Measurements from ENCODE around the gene ADGRL3. TPM values are rescaled to one million over a fixed set of nuclear protein-coding genes. Genes with fewer than 3 reads are reported as not detected.
"Not testable (repeated sequence)": the region's sequence is repeated elsewhere in the genome, so short reads cannot be mapped to it uniquely, and the experiment has no call there.

Gene ADGRL3
- polyA plus RNA-seq, 1 donor from 2014 or later: not detected

DNA sequence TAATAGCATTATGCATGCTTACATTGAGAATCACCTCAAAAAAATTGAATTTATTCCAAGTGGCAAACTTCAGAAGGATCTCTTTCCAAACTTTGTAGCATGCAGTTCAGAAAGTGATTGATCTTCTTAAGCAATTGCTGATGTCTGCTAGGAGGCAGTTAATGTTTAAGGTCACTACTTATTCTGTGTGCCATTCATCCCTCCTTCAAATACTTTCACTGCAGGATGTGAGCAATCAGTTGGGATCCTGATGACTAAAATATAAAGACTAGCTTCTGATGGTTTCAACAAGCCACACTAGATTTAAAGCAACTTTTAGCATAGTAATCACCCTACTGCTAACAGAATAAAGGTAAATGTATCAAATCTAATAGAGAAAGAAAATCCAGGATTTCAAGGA lies 414.1 kb downstream of the ADGRL3 start:
- Mint-ChIP-seq H3K27ac (no peak overlapping the region), H3K4me3 (no peak overlapping the region), H3K9me3 (peaks cover 0 to 10% (median 3%) of the 10 kb centered on the region in 3 donors), H3K27me3 (no peaks in the 10 kb centered on the region), H3K4me1 (no peaks in the 10 kb centered on the region), H3K36me3 (no peaks in the 10 kb centered on the region)

GRCh38 chr4:61619528-61619927 lies 419.4 kb downstream of the ADGRL3 start:
- Mint-ChIP-seq H3K36me3 (no peaks in the 10 kb centered on the region), H3K9me3 (peaks cover 0 to 10% (median 0%) of the 10 kb centered on the region in 3 donors), H3K4me3 (no peak overlapping the region), H3K27ac (no peak overlapping the region), H3K4me1 (no peaks in the 10 kb centered on the region), H3K27me3 (no peaks in the 10 kb centered on the region)

DNA sequence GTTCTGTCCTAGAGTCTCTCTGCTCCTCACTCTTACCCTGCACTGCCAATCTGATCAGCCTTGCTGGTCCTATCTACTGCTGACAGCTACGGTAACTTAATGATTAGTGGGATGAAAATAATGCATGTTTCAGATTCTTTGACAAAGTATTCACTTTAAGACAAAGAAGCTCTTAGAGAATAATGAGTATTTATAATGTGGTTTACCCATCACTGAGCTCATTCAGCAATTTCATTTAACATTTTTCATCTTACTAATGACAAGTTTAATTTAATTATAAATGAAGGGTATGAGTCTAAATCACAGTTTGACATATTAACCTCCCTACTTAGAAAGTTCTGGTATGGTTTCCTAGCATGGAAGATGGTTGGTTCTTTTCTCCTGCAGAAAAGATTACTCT lies 428.2 kb downstream of the ADGRL3 start:
- H3K9me3 Mint-ChIP-seq: peaks cover 0 to 9% (median 7%) of the 10 kb centered on the region in 3 donors
- no peak overlapping the region for H3K4me3 Mint-ChIP-seq
- no peak overlapping the region for H3K27ac Mint-ChIP-seq
- no peaks in the 10 kb centered on the region for H3K27me3 Mint-ChIP-seq
- no peaks in the 10 kb centered on the region for H3K36me3 Mint-ChIP-seq
- H3K4me1 Mint-ChIP-seq: no peaks in the 10 kb centered on the region

- Mint-ChIP-seq H3K36me3 (no peaks in the 10 kb centered on the region), H3K27ac (no peak overlapping the region), H3K4me3 (no peak overlapping the region), H3K4me1 (no peaks in the 10 kb centered on the region), H3K27me3 (no peaks in the 10 kb centered on the region), H3K9me3 (peaks cover 0 to 9% (median 7%) of the 10 kb centered on the region in 3 donors)
Observed at GRCh38 chr4:61628727-61629126, 428.6 kb downstream of the ADGRL3 start.

DNA sequence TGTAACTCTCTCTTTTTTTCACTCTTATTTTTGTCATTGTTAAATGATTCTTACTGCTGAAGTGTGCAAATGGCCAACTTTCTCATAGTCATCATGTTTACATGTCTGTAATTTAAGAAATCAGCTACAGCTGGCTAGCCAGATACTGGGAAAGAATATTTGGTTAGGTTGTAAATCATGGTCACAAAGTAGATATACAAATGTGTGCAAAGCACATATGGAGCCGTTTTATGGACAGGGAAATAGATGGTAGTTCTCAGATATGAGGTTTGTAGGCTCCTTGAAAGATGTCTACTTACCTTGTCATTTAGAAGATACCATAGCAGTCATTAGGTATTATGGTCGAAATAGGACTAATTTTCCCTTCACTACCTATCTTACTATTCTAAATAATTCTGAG lies 430.4 kb downstream of the ADGRL3 start:
- Mint-ChIP-seq H3K27me3 (no peaks in the 10 kb centered on the region), H3K36me3 (no peaks in the 10 kb centered on the region), H3K27ac (no peak overlapping the region), H3K9me3 (peaks cover 0 to 9% (median 7%) of the 10 kb centered on the region in 3 donors), H3K4me3 (no peak overlapping the region), H3K4me1 (no peaks in the 10 kb centered on the region)

- Mint-ChIP-seq H3K27me3 (no peaks in the 10 kb centered on the region), H3K4me3 (peak overlapping the region in 1 of 4 donors; percentile 9), H3K27ac (no peak overlapping the region), H3K4me1 (no peaks in the 10 kb centered on the region), H3K9me3 (peaks cover 0 to 18% (median 1%) of the 10 kb centered on the region in 3 donors), H3K36me3 (no peaks in the 10 kb centered on the region)
Observed at GRCh38 chr4:61638591-61638990, 438.5 kb downstream of the ADGRL3 start.

DNA sequence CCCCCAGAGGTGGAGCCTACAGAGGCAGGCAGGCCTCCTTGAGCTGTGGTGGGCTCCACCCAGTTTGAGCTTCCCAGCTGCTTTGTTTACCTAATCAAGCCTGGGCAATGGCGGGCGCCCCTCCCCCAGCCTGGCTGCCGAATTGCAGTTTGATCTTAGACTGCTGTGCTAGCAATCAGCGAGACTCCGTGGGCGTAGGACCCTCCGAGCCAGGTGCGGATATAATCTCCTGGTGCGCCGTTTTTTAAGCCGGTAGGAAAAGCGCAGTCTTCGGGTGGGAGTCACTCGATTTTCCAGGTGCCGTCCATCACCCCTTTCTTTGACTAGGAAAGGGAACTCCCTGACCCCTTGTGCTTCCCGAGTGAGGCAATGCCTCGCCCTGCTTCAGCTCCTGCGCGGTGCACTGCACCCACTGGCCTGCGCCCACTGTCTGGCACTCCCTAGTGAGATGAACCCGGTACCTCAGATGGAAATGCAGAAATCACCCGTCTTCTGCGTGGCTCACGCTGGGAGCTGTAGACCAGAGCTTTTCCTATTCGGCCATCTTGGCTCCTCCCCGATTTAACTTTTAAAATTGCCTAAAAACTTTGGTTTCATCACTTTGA lies 446.7 kb downstream of the ADGRL3 start:
- not testable (repeated sequence) for H3K4me3 Mint-ChIP-seq, H3K27me3 Mint-ChIP-seq, H3K27ac Mint-ChIP-seq, H3K4me1 Mint-ChIP-seq, H3K36me3 Mint-ChIP-seq, H3K9me3 Mint-ChIP-seq

GRCh38 chr4:61648264-61648663 lies 448.1 kb downstream of the ADGRL3 start:
- Mint-ChIP-seq H3K27me3 (no peaks in the 10 kb centered on the region), H3K36me3 (no peaks in the 10 kb centered on the region), H3K4me1 (no peaks in the 10 kb centered on the region)

GRCh38 chr4:61657016-61657415 lies 456.9 kb downstream of the ADGRL3 start:
- H3K36me3 Mint-ChIP-seq: no peaks in the 10 kb centered on the region
- H3K9me3 Mint-ChIP-seq: peaks cover 0 to 3% (median 2%) of the 10 kb centered on the region in 3 donors
- no peak overlapping the region for H3K4me3 Mint-ChIP-seq
- H3K27ac Mint-ChIP-seq: no peak overlapping the region
- no peaks in the 10 kb centered on the region for H3K4me1 Mint-ChIP-seq
- no peaks in the 10 kb centered on the region for H3K27me3 Mint-ChIP-seq

More at GRCh38 chr4:61648264-61648663, 448.1 kb downstream of the ADGRL3 start:
- no peaks in the 10 kb centered on the region for H3K9me3 Mint-ChIP-seq
- no peak overlapping the region for H3K27ac Mint-ChIP-seq
- H3K4me3 Mint-ChIP-seq: no peak overlapping the region

DNA sequence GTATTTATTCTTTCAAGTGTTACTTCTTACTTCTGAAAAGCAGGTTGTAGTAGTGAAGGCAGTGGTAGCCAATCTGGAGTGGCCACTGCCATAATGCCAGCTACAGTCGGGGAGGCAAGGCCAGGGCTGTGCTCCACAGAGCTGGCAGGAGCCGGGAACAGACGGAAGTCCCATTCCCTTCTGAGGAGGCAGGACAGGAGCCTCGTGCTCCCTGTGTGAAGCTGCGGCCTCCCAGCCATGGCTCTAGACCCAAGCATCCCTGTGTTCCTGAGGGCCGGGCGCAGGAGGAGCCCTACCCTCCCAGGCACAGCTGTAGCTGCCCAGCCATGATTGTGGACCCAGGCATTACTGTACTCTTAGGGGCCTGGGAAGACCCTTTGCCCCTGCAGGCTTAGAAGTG lies 461.8 kb downstream of the ADGRL3 start:
- Mint-ChIP-seq H3K9me3 (peaks cover 2 to 7% (median 4%) of the 10 kb centered on the region in 3 donors), H3K27me3 (no peaks in the 10 kb centered on the region), H3K4me1 (no peaks in the 10 kb centered on the region), H3K4me3 (no peak overlapping the region), H3K27ac (no peak overlapping the region), H3K36me3 (no peaks in the 10 kb centered on the region)

GRCh38 chr4:61662362-61662761 lies 462.2 kb downstream of the ADGRL3 start:
- H3K36me3 Mint-ChIP-seq: no peaks in the 10 kb centered on the region
- H3K9me3 Mint-ChIP-seq: peaks cover 2 to 7% (median 4%) of the 10 kb centered on the region in 3 donors
- H3K27ac Mint-ChIP-seq: no peak overlapping the region

GRCh38 chr4:61663310-61663709 lies 463.2 kb downstream of the ADGRL3 start:
- no peaks in the 10 kb centered on the region for H3K27me3 Mint-ChIP-seq
- H3K4me1 Mint-ChIP-seq: no peaks in the 10 kb centered on the region
- no peak overlapping the region for H3K27ac Mint-ChIP-seq
- peaks cover 2 to 10% (median 4%) of the 10 kb centered on the region in 3 donors for H3K9me3 Mint-ChIP-seq
- H3K4me3 Mint-ChIP-seq: no peak overlapping the region
- H3K36me3 Mint-ChIP-seq: no peaks in the 10 kb centered on the region

More at GRCh38 chr4:61662362-61662761, 462.2 kb downstream of the ADGRL3 start:
- no peak overlapping the region for H3K4me3 Mint-ChIP-seq
- no peaks in the 10 kb centered on the region for H3K27me3 Mint-ChIP-seq
- H3K4me1 Mint-ChIP-seq: no peaks in the 10 kb centered on the region

DNA sequence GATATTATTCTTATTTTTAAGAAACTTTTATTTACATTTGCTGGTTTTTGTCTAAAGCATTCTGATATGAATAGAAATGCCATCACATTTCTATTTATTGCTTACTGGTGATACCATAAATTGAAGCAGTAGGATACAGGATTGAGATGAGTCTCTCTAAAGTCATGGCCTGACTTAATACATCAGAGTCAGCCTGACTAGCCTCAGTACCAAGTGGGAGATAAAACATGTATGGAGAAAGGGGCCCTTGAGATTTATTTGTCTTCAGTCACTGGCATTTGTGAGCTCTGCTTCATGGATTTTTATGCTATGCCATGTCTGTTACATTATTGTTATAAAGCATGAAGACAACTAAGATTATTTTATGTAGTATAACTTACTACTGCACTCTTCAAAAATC lies 465.5 kb downstream of the ADGRL3 start:
- Mint-ChIP-seq H3K27me3 (no peaks in the 10 kb centered on the region), H3K4me1 (no peaks in the 10 kb centered on the region), H3K36me3 (no peaks in the 10 kb centered on the region), H3K9me3 (peaks cover 0 to 10% (median 3%) of the 10 kb centered on the region in 3 donors), H3K27ac (no peak overlapping the region), H3K4me3 (no peak overlapping the region)

- Mint-ChIP-seq H3K4me1 (no peaks in the 10 kb centered on the region), H3K9me3 (peaks cover 0 to 10% (median 3%) of the 10 kb centered on the region in 3 donors), H3K27ac (no peak overlapping the region), H3K36me3 (no peaks in the 10 kb centered on the region), H3K27me3 (no peaks in the 10 kb centered on the region), H3K4me3 (no peak overlapping the region)
Observed at GRCh38 chr4:61666244-61666643, 466.1 kb downstream of the ADGRL3 start.

DNA sequence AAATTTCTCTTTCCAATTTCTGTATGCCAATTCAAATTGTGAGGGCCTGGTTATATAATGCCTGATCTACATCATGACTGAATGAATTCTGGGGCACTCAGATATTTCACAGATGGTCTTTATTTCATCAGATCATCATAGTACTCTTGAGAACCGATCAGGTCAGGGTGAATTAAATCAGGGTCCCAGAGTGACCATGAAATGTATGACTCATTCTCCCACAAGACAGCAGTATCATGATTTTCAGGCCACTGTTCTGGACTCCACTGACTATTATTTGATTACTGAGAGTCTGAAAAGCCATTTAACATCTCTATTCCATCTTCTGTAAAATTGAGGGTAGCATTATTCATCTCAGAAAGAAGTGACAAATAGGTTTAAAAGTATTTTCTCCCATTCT lies 471.5 kb downstream of the ADGRL3 start:
- no peaks in the 10 kb centered on the region for H3K4me1 Mint-ChIP-seq
- H3K9me3 Mint-ChIP-seq: peaks cover 0 to 12% (median 4%) of the 10 kb centered on the region in 3 donors
- H3K27ac Mint-ChIP-seq: no peak overlapping the region
- H3K36me3 Mint-ChIP-seq: no peaks in the 10 kb centered on the region
- no peaks in the 10 kb centered on the region for H3K27me3 Mint-ChIP-seq
- no peak overlapping the region for H3K4me3 Mint-ChIP-seq

DNA sequence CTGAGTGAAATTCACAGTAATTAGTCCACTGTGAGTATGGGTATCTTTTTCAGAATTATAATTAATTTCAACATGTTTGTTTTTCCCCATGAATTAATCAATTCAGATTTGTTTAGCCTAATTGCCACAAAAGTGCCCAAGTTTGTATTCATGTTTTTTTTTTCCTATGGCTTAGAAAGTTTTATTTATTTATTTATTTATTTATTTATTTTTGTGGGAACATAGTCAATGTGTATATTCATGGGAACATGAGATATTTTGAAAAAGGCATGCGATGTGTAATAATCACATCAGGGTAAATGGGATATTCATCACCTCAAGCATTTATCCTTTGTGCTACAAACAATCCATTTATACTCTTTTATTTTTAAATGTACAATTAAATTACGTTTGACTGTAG lies 475.3 kb downstream of the ADGRL3 start:
- H3K27ac Mint-ChIP-seq: no peak overlapping the region
- no peak overlapping the region for H3K4me3 Mint-ChIP-seq
- H3K9me3 Mint-ChIP-seq: peaks cover 0 to 9% (median 2%) of the 10 kb centered on the region in 3 donors
- H3K27me3 Mint-ChIP-seq: no peaks in the 10 kb centered on the region
- no peaks in the 10 kb centered on the region for H3K4me1 Mint-ChIP-seq
- no peaks in the 10 kb centered on the region for H3K36me3 Mint-ChIP-seq
